T-helper 2 cell treated with Interferon-gamma antibody and Interleukin-4, amounts not matched to agents 5 μg/mL and 100 μg/mL, for 36 hours (primary cell): ENCODE data around the gene PLK5.

Experiments used
- DNase-seq: peaks from one replicate; pipeline ENCODE4 v3.0.0; 2021; ENCODE audit warnings: low spot score
- H3K27ac Mint-ChIP-seq: one replicate; pipeline ENCODE4 v1.8.0; 2021; ENCODE audit warnings: mild to moderate bottlenecking, mixed read lengths
- H3K27me3 Mint-ChIP-seq: one replicate; pipeline ENCODE4 v1.8.0; 2021; ENCODE audit warnings: low read depth, mixed read lengths
- H3K36me3 Mint-ChIP-seq: one replicate; pipeline ENCODE4 v1.8.0; 2021; ENCODE audit warnings: low read depth, mixed read lengths
- H3K4me1 Mint-ChIP-seq: one replicate; pipeline ENCODE4 v1.8.0; 2021; ENCODE audit warnings: low read depth, mixed read lengths
- H3K4me3 Mint-ChIP-seq: one replicate; pipeline ENCODE4 v1.8.0; 2022; ENCODE audit warnings: mild to moderate bottlenecking, moderate library complexity, mixed read lengths
- H3K9me3 Mint-ChIP-seq: one replicate; pipeline ENCODE4 v1.8.0; 2021; ENCODE audit warnings: mixed read lengths

PLK5 gene

DNA sequence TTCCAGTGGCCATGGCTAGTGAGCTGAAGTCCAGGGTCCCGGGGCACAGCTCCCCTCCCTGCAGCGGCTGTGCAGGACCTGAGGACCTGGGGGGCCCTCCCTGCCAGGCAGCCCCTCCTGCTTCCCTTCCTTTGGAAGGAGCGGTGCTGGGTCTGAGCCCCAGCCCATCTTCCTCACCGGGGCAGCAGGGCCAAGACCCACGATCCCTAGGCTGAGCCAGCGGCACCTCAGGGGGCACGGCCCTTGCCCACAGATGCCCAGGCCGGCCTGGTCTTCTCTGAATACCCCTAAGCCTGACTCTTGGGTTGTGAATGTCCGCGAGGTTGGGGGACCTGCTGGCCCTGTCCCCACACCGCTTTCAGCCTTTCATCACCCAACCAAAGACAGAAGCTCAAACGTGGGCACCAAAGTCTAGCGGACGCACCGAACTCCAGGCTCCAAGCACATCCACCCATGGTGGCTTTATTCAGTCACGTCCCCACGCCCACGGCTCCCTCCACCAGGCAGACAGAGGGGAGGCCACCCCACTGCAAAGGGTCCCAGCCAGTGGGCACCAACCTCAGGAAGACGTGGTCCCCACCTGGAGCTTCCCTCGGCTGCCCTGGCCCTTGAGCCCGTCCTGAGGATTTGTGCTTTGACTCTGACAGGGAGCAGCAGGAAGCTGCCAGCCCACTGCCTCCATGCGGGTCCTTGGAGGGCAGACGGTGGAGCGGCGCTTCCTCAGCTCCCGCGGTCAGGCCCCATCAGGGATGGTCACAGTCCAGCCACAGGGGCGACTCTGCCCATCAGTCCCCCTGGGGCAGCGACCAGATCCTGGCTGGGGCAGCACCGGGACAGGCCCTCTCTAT lies 52.6 kb downstream of the PLK5 start:
- H3K36me3 Mint-ChIP-seq = peaks cover 14% of the 10 kb centered on the region
- no peaks in the 10 kb centered on the region for H3K4me1 Mint-ChIP-seq
- peaks cover 1% of the 10 kb centered on the region for H3K27me3 Mint-ChIP-seq
- no peak overlapping the region for H3K27ac Mint-ChIP-seq
- no peak for DNase-seq
- H3K9me3 Mint-ChIP-seq = no peaks in the 10 kb centered on the region
- H3K4me3 Mint-ChIP-seq = no peak overlapping the region

DNA sequence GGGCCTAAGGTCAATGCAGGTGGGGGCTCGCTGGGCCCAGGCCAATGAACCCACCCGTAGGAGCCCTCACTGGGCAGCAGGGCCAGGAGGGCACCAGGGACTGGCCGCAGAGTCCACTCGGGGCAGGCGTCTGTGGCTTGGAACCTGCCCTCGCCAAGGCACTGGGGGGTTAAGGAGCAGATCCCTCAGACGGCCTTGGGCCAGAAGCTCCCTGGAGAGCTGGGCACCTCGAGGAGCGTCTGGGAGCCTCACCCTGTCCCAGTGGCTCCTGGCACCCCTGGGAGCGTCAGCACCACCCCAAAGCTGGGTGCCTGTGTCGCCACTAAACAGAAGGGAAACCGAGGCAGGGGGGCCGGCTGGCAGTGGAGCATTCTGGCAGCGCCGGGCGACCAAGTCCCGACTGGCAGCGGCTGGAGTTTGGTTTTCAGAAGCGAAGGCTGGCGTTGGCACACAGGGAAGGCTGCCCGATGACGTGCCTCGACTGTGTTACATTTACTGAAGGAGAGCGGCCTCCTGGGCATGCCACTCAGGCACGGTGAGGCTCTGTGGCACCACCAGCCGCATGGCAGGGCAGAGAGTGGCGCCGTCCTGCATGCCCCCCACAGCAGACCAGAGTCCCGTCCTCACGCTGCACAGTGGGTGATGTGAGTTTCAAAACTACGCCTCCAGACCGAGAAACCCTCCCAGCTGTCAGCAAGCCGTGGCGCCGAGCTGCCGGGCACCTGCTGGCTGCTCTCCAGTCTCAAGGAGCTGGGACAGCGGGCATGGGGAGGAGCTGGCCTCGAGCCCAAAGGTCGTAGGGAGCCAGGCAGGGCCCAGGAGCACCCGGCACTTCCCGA lies 53.4 kb downstream of the PLK5 start:
- H3K27me3 Mint-ChIP-seq = no peaks in the 10 kb centered on the region
- H3K36me3 Mint-ChIP-seq = peaks cover 16% of the 10 kb centered on the region
- H3K4me1 Mint-ChIP-seq = no peaks in the 10 kb centered on the region
- DNase-seq = no peak
- H3K4me3 Mint-ChIP-seq = no peak overlapping the region
- no peak overlapping the region for H3K27ac Mint-ChIP-seq
- no peaks in the 10 kb centered on the region for H3K9me3 Mint-ChIP-seq

DNA sequence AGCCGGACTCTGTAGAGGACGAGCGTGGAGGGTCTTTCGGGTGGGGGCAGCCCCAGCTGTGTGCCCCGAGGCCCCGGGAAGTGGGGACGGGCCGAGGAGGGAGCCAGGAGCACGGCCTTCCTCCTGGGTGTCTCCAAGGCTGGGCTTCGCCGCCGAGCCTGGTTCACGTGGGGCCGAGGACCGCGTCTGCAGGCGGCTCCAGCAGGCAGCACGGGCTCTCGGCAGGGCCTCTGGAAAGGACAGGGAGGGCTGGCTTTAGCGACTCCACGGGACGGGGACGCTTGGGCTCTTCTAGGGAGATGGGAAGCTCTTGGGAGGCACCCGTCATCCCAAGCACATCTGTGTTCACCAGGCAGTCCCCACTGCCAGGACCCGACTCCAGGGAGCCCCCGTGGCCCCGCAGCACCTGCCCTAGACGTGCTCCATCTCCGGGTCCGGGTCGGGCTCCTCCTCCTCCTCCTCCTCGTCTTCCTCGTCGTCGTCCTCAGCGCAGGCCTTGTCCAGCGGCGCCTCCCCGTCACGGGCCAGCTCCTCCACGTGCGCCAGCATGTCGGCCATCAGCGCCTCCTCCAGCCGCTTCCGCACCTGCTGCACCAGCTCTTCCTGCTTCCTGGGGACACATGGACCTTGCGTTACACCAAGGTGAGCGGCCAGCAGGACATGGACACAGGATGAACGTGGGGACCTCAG lies 54.2 kb downstream of the PLK5 start:
- Mint-ChIP-seq H3K9me3 (no peaks in the 10 kb centered on the region), H3K4me1 (no peaks in the 10 kb centered on the region), H3K27me3 (no peaks in the 10 kb centered on the region), H3K36me3 (peaks cover 20% of the 10 kb centered on the region), H3K27ac (no peak overlapping the region), H3K4me3 (no peak overlapping the region)
- no peak for DNase-seq

DNA sequence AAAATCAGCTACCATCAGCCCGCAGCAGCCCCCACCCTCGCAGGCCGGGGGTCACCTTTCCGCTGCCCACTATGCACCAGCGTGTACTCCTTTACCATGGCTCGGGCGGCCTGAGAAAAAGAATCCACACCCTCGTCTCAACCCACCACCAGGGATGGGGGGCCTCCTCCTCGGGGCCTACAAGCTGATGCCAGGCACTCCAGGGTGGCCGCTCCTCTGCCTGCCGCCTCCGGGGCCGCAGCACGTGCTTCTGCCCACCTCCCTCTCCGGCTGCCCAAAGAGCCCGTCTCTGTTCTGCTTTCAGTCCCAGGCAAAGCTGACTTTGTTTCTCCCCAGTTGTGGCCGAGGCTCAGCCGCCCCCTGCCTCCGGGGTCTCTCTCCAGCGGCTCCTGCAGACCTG lies 55.3 kb downstream of the PLK5 start:
- no peaks in the 10 kb centered on the region for H3K4me1 Mint-ChIP-seq
- DNase-seq = no peak
- no peak overlapping the region for H3K27ac Mint-ChIP-seq
- H3K4me3 Mint-ChIP-seq = no peak overlapping the region
- H3K9me3 Mint-ChIP-seq = no peaks in the 10 kb centered on the region
- H3K36me3 Mint-ChIP-seq = peaks cover 18% of the 10 kb centered on the region
- H3K27me3 Mint-ChIP-seq = no peaks in the 10 kb centered on the region

DNA sequence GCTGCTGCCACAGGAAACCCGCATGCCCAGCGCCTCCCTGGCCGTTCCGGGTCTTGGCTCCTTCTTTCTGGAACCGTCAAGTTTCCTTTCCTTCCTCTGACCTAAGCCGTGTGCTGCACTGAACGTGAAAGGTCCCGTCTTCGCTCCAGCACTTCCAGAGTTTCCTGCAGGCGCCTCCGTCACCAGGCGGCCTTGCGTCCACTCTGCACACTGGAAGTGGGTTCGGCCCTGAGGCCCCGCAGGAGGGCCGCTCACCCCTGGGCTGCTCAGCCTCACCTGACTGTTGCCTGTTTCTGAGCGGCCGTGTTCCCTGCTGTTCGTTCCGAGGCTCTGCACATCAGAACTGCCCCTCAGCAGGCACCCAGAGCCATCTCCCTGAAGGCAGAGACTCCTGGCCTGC lies 56.5 kb downstream of the PLK5 start:
- Mint-ChIP-seq H3K4me1 (no peaks in the 10 kb centered on the region), H3K27me3 (no peaks in the 10 kb centered on the region), H3K9me3 (no peaks in the 10 kb centered on the region), H3K36me3 (peaks cover 21% of the 10 kb centered on the region), H3K27ac (no peak overlapping the region), H3K4me3 (no peak overlapping the region)
- DNase-seq = no peak

DNA sequence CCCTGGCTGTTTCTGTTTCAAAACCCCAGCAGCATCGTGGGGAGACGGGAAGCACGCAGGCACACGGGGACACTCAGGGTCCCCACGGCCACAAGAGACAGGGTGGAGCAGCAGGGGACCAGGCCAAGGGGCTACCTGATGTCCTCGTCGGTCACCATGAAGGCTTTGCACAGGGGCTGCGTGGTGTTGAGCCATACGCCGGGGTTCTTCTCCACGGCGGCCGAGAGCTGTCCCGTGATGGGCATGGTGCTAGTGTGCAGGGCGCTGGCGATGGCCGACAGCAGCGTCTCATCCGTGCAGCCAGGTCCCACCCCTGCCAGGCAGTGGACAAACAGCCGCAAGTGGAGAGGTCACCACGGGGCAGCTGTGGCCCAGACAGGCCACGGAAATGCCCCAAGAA lies 57.1 kb downstream of the PLK5 start:
- DNase-seq = no peak
- H3K27me3 Mint-ChIP-seq = no peaks in the 10 kb centered on the region
- H3K4me1 Mint-ChIP-seq = no peaks in the 10 kb centered on the region
- no peaks in the 10 kb centered on the region for H3K9me3 Mint-ChIP-seq
- peaks cover 25% of the 10 kb centered on the region for H3K36me3 Mint-ChIP-seq
- no peak overlapping the region for H3K27ac Mint-ChIP-seq
- no peak overlapping the region for H3K4me3 Mint-ChIP-seq

DNA sequence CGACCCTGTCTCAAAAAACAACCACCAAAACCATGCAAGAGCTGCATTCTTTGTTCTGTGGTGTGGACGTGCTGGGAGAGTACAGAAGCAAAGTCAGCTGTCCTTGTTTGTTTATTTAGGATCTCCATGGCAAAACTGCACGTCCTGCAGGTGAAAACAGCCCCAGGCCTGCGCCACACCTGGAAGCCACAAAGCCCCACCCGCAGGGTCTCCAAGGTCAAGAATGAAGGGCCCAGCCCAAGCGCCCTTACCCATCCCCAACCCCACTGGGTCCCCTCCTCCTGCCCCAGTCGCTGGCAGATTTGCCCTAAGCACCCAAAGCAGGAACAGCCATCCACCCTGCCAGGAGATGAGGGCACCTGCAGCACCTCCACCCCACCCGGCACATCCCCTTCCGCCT lies 58.3 kb downstream of the PLK5 start:
- peaks cover 28% of the 10 kb centered on the region for H3K36me3 Mint-ChIP-seq
- no peak overlapping the region for H3K4me3 Mint-ChIP-seq
- no peaks in the 10 kb centered on the region for H3K9me3 Mint-ChIP-seq
- H3K4me1 Mint-ChIP-seq = no peaks in the 10 kb centered on the region
- no peak for DNase-seq
- H3K27ac Mint-ChIP-seq = no peak overlapping the region
- H3K27me3 Mint-ChIP-seq = no peaks in the 10 kb centered on the region

DNA sequence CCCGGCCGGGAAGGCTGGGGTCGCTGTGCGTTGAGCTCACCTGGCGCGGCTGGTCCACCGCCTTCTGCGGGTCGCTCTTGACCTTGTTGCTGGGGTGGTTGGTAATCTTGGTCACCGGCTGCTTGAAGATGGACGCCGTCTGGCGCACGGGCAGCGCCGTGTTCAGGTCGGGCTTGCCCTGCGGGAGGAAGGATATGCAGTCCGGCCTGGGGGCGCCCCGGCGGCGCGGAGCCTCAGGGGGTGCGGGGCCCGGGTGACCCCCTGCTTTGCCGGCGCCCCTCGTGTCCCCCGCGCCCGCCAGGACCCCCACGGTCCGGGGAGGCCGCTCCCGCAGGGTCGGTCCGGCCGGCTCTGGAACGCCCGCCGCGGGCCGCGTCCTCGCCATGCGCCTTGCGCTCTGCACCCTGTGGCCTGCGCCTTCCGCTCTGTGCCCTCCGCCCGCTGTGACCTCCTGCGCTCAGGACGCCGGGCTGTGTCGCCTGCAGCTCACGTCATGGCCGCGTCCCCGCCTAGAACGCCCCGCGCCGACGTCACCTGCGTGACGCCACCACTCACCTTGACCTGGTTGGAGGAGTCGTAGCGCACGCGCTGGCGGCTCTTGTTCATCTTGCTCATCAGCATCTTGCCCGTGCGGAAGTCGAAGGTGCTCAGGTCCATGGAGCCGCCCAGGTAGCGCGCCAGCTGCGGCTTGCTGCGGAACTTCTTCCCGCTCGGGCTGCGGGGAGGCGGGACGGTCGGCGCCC lies 60.8 kb downstream of the PLK5 start:
- peaks cover 1% of the 10 kb centered on the region for H3K4me1 Mint-ChIP-seq
- peaks cover 27% of the 10 kb centered on the region for H3K36me3 Mint-ChIP-seq
- DNase-seq = no peak
- H3K27ac Mint-ChIP-seq = no peak overlapping the region
- no peaks in the 10 kb centered on the region for H3K27me3 Mint-ChIP-seq
- no peaks in the 10 kb centered on the region for H3K9me3 Mint-ChIP-seq
- H3K4me3 Mint-ChIP-seq = no peak overlapping the region

DNA sequence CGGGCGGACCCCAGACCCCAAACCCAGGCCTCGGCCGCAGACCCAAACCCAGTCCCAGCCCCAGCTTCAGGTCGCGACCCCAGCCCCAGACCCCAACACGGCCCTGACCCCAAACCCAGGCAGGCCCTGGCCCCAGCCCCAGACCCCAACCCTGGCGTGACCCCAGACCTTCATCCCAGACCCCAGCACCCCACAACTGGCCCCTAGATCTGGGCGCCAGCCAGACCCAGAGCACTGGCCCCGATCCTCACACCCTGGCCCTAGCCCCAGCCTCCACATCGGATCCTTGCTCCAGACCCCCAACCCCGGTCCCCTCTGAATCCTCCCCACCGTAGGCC lies 61.3 kb downstream of the PLK5 start:
- Mint-ChIP-seq H3K36me3 (peaks cover 24% of the 10 kb centered on the region), H3K4me3 (no peak overlapping the region), H3K27ac (no peak overlapping the region), H3K9me3 (no peaks in the 10 kb centered on the region), H3K27me3 (no peaks in the 10 kb centered on the region), H3K4me1 (peaks cover 1% of the 10 kb centered on the region)
- no peak for DNase-seq
